SHP77 treated with DMSO at 0.1 percent for 48 hours (cell line): ENCODE data around the gene PNLIPRP1.

ENCODE experiments used
- DNase-seq: peaks from one replicate; lab custom pipeline; 2025; lab: John Stamatoyannopoulos, UW

Gene PNLIPRP1

DNA sequence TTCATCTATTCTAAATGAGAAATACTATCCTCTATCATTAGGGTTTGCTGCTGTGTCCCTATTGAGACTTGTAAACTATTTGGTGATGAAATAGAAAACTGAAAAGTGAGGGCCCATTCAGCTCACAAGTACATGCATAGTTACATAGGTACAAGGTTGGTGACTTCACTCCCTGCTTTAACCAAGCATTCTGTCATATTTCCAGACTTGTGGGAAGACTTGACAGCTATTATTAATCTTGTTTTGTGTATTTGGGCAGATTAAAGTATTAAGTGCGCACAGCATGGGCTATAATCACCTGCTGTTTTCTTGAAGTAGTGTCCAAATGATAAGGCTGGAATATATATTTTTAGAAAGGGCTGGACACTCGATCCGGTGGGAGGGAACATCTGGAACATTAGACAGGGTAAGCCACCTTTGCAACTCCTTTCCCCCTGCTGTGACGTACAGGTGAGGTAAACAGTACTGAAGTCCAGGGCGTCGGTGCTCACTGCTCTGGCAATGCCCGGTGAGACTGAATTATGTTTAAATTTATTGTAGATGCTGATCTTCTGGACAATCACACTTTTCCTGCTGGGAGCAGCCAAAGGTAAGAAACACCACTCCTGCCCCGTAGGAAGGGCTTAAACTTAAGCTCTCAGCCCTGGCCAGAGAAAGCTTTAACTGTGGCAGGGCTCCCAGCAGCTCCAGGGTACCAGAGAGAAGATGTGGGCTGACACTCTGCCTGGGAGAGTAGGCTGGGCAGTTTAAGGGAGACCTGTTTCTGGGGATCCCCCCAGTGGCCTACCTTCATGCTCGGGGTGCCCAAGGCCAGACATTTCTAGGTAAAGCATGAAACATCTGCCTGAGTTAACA lies at the start of gene PNLIPRP1:
PNLIPRP1 (plus strand) TSS at position 370 of the 855 bp plus-strand sequence; CDS start at position 541, 171 bp downstream.
- no peak for DNase-seq

DNA sequence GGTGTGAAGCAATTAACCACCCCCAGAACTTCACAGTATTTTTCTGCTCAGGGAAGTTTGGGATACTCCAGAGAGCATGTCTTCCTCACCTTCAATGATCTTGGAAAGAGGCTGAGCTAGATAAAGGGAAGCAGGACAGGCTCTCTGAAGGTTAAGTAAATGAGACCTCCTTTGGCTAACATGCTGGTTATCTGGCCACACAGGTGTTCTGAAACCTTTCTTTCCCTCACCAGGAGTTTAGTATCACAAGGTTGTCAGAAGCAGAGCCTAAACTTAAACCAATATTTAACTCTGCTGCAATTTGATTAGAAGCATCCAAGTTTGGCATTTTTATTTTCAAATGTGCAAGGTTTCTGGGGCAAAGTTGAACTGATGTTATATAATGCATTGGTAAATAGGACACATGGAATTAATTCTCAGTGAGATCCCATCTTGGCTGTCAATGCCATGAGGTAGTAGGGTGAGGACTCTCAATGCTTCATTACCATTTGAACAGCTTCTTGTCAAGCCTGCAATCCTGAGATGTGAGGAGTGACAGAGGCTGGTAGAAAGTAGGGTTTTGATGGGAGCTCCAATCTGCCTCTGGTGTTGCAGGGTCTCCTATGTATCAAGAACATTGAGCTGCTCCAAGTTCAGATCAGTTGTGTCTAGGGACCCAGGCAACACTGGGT lies 48.6 kb upstream of the PNLIPRP1 start:
- no peak for DNase-seq

DNA sequence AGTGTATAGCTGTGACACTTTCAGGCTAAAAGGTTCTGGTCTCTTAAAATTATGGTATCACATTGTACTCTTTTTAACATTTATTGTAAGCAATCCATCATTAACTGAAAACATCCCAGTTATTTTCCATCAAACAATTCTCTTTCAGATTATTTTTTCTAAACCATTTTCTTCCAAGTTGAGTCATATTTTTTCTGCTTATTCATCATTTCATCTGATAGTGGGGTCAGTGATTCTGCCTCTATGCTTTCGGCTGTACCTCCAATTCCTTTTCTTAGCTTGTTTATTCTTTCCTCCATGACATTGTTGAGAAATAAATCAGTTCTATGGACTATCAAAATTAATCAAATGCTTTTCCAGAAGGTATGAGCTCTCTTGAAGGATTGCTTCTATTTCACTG lies 45.6 kb upstream of the PNLIPRP1 start:
- no peak for DNase-seq

DNA sequence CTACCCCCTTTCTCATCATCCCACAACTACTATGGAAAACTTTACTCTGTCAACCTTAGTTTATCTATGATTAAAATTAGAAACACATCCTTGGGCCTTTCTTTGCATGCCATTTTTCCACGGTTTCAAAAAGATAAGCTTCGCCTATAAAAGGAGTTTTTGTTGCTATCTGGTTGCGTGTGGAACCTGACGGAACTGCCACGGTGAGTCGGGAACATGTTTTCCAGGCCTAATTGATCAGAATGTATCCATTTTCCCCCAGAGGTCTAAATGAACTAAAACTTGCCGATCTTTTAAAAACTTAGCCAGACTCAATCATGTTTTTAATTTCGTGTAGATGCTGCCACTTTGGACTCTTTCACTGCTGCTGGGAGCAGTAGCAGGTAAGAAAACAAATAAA lies 45.0 kb upstream of the PNLIPRP1 start, which contains the start of gene PNLIP:
PNLIP (plus strand) TSS at position 176 of the 400 bp plus-strand sequence; CDS start at position 338, 162 bp downstream.
- DNase-seq: no peak

DNA sequence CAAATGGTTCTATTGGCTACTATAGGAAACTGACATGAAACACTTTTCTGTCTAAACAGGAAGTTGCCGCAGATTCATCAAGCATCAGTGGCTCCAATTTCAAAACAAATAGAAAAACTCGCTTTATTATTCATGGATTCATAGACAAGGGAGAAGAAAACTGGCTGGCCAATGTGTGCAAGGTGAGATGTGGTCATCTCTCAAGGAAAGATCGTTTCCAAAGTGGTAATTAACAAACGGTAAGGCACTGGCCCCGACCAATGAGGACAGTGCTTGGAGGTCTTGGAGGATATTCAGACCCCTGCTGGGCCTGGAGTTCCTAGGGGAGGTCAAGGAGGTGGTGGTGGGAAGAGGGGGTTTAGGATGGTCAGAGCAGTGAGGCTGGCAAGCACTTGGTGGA lies 42.5 kb upstream of the PNLIPRP1 start:
- no peak for DNase-seq

DNA sequence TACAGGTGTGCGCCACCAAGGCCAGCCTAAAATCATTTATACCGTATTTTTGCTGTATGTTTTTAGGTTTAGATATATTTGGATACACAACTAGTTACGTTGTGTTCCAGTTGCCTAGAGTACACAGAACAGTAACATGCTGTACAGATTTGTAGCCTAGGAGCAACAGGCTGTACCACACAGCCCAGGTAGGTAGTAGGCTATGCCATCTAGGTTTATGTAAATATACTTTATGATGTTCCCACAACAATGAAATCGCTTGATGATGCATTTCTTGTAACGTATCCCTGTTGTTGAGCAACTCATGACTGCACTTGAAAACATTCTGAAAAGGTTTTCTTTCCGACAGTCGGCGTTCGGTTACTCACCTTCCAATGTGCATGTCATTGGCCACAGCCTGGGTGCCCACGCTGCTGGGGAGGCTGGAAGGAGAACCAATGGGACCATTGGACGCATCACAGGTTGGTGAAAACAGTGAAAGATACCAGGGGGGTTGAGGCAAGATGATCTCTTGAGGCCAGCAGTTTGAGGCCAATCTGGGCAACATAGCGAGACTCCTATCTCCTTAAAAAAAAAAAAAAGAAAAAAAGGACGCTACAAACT lies 37.3 kb upstream of the PNLIPRP1 start:
- no peak for DNase-seq

DNA sequence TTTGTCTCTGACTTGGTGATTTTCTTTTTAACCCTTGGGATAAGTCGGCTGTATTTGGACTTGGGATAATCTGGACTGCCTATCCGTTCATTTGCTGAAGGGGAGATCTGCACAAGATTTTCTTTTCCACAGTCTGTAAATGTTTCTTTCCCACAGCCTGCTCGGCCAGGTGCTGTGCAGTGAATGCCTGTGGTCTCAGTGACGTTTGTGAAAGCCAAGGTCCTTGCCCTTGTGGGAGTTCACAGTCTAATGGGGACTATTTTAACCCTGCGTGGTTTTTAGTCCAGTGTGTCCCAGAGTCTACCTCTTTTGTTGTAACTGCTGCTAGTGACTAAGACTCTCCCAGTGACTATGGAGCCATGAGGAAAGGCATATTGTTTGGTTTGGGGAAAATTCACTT lies 36.1 kb upstream of the PNLIPRP1 start:
- no peak for DNase-seq

DNA sequence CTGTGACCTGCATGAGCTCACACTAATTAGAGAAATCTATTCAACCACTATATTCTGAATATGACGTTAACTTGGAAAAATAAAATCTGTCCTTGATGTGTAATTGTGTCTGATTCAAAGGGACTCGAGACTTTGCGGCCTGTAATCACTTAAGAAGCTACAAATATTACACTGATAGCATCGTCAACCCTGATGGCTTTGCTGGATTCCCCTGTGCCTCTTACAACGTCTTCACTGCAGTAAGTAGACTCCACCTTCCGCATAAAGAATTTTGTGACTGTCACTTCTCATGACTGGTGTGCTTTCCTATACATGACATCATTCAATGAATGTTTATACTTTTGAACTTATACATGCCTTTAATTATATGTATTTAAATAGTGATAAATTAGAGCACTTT lies 34.9 kb upstream of the PNLIPRP1 start:
- DNase-seq: no peak

DNA sequence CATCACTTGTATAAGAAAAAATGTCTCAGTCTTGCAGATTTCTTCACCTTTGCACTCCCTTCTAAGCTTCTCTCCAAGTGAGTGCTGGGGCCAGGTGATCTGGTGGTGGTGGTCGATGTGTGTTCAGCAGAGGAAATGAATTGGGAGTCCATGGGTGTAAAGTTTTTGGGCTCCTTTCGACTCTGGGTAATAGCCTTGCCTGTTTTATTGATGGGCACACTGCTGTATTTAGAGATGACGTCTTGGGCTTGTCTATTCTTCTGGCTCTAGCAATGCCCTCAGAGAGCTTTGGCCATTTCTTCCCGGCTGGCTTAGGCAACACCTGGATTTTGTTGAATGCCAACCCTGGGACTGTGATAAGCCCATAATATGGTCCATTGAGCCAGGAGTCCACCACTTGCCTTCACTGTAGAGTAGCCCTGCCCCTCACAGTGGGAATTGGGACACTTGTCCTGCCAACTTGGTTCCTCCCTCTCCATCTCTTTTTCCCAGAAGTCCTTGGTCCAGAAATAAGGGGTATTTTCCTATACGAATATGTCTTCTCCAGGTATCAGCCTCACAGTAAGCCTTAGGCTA lies 33.4 kb upstream of the PNLIPRP1 start:
- DNase-seq: no peak

DNA sequence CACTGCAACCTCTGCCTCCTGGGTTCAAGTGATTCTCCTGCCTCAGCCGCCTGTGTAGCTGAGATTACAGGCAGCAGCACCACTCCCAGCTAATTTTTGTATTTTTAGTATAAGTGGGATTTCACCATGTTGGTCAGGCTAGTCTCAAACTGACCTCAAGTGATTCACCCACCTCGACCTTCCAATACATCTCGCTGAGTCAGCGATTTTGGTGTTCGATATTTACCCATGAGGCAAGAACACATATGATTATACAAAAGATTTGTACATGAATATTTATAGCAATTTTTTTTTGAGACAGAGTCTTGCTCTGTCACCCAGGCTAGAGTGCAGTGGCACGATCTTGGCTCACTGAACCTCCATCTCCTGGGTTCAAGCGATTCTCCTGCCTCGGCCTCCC lies 25.2 kb upstream of the PNLIPRP1 start:
- no peak for DNase-seq

DNA sequence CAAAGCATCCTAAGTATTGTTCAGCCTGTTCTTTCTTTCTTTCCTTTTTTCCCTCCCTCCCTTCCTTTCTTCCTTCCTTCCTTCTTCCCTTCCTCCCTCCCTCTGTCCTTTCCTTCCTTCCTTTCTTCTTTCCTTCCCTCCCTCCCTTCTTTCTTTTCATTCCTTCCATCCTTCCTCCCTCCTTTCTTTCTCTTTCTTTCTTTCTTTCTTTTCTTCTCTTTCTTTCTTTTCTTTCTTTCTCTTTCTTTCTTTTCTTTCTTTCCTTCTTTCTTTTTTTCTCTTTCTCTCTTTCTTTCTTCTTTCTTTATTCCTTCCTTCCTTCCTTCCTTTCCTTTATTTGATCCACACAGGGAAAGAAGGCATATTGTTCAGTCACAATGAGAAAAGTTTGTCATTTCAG lies 23.8 kb upstream of the PNLIPRP1 start:
- DNase-seq: no peak

DNA sequence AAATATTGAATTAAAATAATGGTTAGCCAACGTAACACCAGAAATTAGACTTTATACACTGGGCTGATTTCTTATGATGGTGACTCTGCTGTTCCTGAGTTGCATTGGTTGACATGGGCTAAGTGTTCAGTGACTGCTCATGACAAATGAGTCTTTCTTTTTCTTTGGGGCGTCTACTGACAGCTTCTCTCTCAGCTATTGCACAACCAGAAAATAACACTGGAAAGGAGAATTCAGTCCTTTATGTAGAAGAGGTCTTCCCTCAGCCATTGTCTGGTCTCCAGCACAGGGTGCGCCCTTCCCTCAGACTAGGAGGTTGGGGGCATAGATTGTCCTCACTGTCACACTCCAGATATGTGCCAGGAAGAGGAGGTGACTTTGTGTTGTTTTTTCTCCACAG lies 23.4 kb upstream of the PNLIPRP1 start:
- no peak for DNase-seq

DNA sequence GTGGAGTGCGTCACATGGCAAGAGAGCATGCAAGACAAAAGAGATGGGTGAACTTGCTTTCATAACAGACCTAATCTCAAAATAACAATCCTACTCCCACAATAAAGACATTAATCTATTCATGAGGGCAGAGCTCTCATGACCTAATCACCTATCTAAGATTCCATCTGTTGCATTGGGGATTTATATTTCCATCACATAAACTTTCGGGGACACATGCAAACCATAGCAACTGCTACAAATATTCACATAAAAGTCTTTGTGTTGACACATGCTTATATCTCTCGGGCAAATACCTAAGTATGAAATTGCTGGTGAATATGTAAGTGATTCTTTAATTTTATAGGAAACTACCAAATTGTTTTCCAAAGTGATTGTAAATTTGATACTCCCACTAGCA lies 16.0 kb upstream of the PNLIPRP1 start:
- no peak for DNase-seq

DNA sequence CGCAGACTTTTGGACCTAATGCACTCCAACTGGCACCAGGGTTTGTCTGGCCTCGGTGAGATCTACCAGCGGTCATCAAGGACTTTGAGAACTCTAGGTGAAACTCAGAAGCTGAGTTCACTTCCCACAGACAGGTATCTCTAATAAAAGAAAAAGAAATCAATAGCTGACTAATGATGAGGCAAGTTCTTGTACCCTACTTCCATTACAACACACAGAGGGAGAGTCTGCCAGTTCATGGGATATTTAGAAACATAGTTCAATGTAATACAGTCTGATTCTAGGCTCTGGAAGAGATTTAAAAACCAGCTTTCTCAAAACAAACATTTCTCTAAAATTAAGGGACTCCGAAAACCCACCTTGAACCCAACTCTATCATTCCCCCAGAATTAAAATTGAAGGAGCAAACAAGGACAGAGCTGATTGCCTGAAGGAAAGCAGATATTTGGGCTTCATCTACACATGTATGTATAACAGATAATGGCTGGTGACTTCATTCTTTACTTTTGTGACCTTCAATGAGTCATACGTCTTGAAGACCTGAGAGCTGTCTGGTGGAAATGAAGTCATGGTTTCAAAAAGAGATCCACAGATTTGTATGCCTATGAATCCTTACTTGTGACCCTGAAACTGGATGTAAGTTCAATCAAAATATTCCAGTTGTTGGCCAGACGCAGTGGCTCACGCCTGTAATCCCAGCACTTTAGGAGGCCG lies 2.7 kb upstream of the PNLIPRP1 start:
- no peak for DNase-seq

DNA sequence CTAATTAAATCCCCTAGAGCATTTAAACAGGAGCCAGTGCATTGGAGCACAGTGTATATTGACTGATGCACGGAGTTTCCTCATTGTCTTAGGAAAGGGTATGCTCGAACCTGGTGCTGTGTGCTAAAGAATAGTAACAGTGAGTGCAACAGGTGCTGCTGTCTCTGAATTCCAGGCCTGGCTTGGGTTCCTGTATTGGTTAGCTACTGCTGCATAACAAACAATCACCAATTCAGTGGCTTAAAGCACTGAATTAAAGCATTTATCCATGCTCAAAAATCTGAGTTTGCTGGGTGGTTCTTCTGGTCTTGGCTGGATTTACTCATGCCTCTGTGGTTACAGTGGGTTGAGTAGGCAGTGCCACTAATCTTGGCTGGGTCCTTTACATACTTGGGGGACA lies 1.8 kb upstream of the PNLIPRP1 start:
- DNase-seq: no peak

DNA sequence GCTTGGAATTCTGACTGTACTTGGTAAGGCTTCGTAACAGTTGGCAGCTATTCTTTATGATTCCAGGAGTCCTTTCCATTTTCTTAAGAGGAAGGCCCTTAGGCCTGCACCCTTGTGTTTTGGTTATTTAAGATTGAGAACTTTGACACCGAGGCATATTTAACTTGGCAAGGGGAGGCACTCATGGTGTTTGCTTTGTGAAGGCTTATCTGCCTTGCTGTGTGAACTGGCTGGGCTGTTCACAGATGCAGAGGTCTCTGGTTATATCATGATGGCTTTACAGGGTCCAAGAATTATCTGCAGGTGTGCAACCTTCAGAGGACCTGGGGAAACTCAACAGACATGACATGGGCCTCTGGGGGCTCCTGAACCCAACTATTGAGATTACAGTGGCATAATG lies 833 bp upstream of the PNLIPRP1 start:
- no peak for DNase-seq

DNA sequence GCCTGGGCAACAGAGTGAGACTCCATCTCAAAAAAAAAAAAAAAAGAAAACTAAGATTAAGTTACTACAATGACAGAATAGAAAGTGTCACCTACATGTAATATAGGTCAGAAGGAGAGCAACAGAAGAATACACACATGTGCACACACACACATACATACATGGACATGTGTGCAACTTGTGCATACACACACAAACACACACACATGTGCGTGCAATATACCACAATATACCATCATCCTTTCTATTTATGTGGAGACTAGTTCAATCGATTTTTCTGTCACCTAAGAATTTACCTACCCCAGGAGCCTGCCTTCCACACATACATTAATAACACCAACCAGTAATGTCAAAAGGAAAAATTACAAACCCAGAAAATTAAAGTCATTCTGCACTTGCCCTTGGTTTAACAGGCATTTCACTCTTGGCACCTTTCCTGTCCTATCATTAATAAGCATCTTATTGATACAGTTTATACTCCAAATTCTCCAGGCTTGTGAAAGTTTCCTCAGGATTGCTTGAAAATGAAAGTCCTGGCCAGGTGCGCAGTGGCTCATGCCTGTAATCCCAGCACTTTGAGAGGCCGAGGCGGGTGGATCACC lies 2.5 kb downstream of the PNLIPRP1 start:
- no peak for DNase-seq

DNA sequence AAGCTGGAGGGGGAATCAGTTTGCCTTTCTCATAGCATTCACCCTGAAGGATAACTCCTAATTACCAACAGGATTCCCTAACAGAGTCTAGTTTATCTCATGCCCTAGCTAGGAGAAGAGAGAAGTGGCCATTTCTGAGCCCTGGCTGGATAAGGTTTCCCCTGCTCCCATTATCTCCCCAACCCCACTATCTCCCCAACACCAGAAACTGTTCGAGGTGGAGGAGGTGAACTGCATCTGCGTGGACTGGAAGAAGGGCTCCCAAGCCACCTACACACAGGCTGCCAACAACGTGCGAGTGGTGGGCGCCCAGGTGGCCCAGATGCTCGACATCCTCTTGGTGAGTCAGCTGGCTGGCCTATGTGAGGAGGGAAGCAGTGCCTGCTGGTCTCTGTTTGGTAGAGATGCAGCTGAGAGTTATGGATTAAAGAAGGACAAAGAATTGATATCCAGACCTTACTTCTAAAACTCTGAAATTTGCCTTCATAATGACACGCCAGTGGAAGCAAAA lies 3.8 kb downstream of the PNLIPRP1 start:
- DNase-seq: no peak

DNA sequence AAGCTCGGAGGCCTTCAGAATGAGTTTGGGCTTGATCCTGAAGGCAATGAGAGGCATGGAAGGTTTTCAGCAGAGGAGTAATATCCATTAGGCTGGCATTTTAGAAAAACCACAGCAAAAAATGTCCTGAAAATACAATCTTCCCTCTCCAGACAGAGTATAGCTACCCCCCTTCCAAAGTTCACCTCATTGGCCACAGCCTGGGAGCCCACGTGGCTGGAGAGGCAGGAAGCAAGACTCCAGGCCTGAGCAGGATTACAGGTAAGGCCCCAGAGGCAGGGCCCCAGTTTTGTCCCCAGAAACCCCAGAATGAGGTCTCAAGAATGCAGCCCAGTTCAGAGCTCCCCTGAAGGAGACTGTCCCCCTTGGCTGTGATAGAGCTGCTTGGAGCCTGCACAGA lies 5.3 kb downstream of the PNLIPRP1 start:
- no peak for DNase-seq

DNA sequence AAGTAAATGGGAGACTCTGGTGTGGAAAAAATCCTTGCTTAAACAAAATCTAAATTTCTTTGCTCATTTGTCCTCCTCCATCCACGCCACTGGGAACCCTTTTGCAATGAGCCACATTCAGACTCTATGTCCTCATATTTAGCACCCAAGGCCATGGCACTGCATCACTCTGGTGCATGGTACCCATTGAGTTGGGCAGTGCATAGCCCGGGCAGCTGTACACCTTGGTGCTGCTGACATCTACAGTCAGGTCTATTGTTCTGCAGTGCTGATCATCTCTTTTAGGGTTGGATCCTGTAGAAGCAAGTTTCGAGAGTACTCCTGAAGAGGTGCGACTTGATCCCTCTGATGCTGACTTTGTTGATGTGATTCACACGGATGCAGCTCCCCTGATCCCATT lies 6.8 kb downstream of the PNLIPRP1 start:
- no peak for DNase-seq

DNA sequence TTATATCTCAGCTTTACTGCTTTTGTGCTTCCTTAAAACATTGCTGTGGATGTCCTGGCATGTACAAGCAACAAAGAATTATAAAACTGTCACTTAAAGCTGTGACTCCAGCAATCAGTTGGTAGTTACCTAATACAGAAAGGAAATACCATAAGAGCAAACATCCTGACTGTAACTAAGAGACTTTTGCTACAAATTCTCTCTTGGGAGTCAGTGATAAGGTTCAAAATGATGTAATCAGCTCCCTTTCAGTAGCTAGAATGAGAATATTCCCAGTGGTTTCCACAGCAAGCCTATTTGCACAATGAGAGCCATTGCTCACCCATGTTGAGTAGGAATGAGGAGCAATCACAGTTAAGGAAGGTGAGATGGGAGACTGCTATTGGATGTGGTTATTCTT lies 7.6 kb downstream of the PNLIPRP1 start:
- no peak for DNase-seq
